GM21717 (cell line): ENCODE results near the gene MON1A.
"Not testable (repeated sequence)": the region's sequence is repeated elsewhere in the genome, so short reads cannot be mapped to it uniquely, and the experiment has no call there.

Experiments
- ATAC-seq: cut with Tn5 transposase; IDR thresholded peaks from one replicate; pipeline ENCODE4 v1.9.1; 2021; ENCODE audit warnings: mild to moderate bottlenecking, moderate library complexity; ENCODE audit not compliant: unreplicated experiment

MON1A gene

DNA sequence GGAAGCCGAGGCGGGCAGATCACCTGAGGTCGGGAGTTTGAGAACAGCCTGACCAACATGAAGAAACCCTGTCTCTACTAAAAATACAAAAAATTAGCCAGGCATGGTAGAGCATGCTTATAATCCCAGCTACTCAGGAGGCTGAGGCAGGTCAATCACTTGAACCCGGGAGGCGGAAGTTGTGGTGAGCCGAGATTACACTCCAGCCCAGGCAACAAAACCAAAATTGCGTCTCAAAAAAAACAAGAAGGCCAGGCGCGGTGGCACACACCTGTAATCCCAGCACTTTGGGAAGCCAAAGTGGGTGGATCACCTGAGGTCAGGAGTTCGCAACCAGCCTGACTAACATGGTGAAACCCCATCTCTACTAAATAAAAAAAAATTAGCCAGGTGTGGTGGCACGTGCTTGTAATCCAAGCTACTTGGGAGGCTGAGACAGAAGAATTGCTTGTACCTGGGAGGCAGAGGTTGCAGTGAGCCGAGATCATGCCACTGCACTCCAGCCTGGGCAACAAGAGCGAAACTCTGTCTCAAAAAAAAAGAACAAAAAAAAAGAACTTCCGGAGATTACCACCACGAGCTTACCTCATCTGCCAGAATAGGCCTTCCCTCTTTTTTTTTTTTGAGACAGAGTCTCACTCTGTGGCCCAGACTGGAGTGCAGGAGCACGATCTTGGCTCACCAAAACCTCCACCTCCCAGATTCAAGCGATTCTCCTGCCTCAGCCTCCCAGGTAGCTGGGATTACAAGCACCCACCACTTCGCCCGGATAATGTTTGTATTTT lies 11.6 kb downstream of the MON1A start:
- ATAC-seq, result not testable (repeated sequence)

DNA sequence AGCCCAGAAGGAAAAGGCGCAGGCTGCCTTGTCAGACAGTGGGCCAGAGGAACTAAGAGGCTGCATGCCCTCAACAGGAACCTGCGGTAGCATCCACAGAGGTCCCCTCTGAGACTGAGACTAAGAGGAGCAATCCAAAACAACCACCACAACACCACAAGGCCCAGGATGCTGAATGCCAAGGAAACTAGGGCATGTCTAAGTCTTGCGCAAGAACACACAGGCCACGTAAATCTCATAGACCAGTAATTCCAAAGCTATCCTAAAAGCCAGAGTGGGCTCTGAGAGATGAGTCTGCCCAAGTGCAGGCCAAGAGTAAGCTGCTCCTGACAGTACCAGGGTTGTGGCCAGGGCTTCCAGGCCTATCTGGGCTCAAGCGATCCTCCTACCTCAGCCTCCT lies 12.9 kb downstream of the MON1A start:
- ATAC-seq, result no peak

DNA sequence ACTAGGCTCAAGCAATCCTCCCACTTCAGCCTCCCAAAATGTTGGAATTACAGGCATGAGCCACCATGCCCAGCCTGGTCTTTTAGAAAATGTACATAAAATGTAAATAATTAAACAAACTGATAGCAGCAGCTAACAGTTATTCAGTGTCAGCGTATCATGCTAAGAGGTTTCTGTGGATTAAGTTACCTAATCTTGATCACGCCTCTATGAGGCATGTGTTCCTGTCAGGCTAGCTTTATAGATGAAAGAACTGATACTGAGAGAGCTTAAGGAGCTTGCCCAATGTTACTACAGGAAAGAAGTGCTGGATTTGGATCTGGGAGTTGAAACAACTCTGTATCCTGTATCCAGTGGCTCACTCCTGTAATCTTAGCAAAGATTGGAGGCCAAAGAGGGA lies 14.7 kb downstream of the MON1A start:
- no peak for ATAC-seq

DNA sequence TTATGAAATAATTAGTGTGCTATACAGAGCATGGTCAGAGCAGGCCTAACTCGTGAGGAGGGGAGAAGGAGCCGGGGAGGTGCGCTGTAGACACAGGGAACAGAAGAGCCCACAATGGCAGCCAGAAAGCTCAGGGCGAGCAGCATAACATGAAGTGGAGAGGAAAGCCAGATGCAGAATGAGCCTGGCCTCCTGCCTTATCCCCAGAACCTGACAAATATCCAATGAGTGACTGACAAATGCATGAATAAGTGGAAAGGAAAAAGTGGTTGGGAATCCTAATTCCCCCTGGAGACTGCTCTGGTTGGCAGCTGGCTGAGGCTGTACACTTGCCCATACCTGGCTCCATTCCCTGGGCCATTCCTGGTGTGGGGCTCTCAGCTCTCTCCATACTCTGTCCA lies 16.7 kb downstream of the MON1A start:
- no peak for ATAC-seq

DNA sequence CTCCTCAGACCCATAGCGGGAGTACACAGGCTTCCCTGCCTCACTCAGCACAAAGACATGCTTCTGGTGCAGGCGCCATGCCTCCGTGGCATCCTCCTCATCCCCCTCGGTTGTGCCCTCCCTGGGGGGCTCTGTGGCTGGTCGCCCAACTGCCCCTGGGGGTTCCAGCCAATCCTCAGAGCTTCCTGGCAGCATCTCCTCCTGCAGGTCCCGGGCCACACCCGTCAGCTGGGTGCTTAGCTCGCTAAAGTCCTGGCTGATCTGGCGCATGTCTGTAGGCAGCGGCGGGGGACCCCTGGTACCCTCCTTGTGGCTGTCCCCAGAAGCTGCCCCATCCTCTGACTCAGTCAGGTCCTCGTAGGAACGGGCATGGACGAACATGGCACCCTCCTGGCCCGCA lies 18.0 kb downstream of the MON1A start:
- no peak for ATAC-seq

DNA sequence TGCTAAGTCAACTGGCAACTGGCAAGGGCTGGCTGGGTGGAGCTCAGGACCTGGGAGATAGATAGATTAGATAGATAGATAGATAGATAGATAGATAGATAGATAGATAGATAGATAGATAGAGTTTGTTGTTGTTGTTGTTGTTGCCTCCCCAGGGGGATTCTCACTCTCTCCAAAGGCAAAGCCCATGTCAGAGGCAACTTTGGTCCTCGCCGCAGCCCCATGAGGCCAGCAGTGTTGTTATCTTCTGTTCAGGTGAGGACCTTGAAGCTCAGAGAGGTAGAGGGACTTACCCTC lies 18.5 kb downstream of the MON1A start:
- no peak for ATAC-seq

DNA sequence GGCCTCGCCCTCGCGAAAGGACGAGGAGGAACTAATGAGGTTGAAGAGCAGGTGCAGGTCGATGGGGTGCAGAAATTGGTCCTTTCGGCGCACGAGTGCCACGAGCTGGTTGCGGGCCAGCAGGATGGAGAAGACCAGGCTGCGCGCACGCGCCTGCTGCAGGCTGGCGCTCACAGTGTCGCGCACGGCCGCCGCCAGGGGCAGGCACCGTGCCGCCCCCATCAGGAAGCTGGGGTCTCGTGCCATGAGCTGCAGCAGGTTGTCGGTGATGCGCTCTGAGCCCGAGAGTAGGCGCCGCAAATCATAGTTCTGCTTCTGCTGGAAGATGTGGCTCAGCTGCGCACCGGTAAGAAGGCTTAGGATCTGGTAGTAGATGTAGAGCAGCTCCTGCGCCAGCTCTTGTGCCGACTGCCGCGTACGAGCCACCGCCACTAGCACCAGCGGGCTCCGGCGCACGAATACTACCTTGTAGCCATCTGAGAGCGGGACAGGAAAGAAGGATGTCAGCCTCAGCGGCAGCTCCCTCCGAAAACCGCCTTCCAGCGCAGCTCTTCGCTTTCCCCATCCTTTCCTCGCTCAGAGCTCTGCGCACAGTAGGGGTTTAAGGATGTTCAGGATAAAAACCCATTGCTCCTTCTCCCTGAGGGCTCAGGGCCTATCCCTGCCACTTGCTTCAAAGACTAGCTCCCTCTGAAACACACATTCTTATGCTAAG lies 19.0 kb downstream of the MON1A start:
- no peak for ATAC-seq

DNA sequence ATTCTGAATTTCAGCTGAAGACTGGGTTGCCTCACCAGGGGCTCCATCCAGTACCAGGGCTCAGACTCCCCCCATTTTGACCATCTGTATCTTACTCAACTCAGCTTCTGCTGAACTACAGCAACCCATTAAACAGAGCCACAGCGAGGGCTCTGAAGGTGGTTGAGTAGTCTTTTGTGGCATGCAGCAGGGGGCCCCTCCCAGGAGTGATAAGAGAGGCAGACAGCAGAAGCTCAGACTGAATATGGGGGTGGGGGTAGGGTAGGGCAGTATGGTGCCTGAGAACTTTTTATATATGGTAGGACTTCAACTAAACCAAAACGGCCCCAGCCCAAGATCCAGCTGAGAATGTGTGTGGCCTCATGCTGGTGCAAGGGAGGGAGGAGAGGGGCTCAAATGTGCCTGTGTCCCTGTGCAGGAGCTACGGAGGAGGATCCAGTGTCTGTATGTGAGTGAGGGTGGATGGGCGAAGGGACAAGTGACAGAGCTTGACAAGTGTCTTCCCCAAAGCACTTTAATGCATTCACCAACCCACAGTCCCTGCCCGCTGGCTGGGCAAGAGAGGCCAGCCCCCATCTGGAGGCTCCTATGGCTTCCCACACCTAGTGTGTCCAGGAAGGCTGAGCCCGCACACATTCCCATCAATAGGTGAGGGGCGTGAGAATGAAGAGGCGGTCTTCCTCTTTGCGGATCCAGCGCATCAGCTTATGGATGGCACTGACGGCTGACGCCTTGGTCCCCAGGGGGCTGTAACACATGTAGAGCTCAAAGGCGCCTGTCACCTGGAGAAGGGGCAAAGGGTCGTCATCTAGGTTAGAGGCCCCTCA lies 21.0 kb downstream of the MON1A start:
- no peak for ATAC-seq

DNA sequence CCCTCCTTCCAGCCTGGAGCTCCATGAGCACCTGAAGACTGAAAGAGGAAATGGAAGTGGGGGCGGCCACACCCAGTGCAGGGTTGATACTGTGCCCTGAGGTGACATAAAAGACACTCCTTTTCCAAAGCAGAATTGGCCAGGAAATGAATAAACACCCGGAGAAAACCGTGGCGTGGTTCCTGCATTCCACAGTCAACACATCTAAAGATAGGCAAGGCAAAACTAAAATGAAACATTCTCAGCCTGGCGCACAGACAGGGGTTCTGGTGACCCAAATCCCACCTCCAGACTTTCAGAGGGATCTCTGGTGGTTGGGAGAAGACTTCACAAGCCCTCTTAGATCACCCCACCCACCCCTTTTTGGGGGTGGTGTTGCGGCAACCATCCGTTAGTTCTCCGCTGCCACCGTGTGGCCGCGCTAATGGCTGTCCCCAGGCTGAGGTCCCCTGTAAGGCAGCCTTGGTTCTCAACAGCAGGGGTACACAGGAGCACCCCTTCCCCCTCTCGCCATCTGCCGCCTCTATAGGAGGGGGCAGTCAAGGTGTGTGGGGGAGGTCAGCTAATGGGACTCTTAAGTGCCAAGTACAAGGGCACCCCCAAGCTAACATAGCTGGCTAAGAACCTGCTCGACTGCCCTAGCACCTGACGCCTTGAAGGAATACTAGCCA lies 23.4 kb downstream of the MON1A start:
- no peak for ATAC-seq

DNA sequence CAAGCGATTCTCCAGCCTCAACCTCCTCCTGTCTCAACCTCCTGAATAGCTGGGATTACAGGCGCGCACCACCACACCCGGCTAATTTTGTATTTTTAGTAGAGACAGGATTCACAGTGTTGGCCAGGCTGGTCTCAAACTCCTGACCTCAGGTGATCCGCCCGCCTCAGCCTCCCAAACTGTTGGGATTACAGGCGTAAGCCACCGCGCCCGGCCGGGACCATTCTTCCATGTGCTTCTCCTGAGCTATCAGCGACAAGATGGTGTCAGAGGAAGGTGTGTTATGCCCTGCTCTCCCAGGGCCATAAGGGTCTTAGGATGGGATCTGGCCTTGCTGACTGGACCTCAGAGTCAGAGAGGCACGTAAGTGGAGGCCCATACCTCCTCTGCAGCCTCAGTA lies 25.2 kb downstream of the MON1A start:
- ATAC-seq, result not testable (repeated sequence)

DNA sequence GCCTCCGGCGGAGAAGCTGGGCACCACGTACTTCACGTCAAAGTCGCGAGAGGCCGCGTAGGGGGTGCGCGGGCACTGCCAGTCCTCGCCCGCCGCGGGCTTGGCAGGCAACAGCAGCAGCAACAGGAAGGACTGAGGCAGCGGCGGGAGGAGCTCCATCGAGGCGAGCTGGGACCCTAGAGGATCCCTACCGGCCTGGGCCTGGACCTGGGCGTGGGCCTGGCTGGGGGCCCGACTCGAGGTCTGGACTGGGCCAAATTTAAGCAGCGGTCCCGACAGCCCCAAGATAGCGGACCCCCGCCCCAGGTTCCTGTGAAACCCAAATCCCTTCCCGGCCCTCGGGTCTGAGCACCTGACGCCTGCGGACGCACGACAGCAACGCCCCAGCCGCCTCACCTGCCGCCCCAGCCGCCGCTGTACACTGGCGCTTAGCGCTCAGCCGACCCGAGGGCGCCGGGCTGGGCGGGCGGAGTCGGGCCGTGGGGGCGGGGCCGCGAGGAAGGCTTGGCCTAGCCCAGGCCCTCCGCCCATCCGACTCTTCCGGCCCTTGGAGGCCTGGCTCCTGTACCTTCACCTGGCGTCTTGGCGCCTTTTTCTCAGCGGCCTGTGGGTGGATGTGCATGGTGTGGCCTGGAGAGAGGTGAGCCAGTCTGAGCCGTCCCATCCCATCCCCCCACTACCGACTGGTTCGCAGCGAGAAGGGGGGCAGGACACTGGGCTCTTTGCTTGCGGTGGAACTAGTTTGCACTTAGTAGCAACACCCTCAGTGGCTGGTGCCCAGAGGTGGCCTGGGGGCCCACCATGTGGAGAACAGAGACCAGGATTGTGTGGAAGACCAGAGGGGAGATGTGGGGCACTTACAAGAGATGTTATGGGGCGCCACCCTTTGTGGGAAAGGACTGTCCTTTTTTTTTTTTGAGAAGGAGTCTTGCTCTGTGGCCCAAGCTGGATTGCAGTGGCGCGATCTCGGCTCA lies 25.9 kb downstream of the MON1A start, which contains the start of gene MST1R:
Gene MST1R (minus strand): TSS at position 423 of the 974 bp plus-strand sequence. CDS start 264 bp downstream, at position 159.
- ATAC-seq, result peak; percentile 58

DNA sequence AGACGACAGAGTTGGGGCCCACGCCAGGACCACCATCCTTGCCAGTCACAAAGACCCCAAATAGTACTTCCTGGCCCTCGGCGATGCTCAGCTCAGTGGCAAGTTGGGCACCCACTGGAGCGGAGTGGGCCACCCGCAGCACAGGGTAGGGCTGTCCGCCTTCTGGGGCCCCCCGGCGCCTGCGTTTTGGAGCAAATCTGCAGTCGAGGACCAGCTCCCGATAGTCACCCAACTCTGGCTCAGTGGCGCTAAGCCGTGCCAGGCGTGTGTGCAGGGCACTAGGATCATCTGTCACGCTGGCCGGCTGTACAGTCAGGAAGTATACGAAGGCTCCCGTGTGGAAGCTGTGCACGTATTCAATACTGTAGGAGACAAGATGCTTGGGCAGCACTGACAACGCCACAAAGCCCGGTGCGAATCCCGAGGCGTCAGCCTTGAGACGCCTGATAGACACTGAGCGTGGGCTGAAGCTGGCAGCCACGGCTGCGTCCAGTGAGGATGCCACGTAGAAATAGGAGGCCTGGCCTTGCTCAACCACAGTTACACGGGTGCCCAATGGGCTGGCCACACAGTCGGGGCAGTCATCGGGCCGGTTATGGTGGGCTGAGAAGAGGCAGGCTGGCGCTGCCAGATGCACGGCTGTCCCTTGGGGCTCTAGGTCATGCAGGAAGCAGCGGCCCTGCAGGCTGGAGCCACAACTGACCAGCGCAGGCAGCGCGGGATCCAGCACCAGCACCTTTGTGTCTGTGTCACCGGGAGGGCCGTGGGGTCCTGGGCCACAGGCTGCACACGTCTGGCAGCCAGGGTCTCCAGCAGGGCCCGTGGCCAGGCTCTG lies 26.9 kb downstream of the MON1A start:
- ATAC-seq, result no peak

DNA sequence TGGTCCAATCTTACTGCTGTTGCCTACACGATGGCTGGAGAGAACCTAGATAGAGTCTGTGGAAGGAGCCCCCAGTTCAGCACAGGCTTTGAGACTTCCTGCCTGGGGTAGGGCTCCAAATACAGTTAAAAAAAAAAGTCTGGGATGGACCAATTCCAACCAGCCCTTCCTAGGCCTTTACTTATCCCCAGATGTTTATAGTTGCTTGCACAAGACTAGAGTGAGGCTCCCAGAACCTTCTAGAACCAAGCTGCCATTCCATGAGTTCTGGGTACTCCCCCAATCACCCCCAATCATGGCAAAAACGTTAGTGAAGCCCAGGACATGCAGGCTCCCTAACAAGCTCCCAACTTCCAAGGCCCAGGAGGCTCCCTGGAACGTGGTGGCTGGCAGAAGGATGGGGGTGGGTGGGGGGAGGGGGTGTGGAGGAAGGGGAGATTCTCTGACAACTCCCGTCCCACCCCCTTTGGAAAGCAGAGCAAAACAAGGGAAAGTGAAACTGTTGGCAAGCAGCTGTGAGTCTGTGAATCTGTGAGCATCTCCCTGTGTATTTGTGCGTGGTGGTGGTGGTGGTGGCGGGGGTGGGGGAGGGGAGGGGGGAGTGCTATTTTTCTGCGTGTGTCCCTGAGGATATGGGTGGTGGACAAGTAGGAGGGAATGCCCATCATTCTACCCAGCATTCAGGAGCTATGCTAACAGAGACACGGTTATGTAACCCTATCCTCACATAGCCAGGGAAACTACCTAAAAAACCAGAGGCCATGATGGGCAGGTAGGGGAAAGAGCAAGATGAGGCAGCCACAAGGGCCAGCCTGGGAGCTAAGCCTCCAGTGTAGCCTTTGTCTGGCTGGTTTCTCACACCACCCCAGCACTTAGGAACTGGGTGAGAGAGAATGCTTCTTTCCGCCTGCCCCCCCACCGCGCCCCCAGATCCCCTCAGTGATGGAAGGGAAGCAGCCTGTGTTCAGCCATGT lies 28.0 kb downstream of the MON1A start:
- ATAC-seq, result no peak

DNA sequence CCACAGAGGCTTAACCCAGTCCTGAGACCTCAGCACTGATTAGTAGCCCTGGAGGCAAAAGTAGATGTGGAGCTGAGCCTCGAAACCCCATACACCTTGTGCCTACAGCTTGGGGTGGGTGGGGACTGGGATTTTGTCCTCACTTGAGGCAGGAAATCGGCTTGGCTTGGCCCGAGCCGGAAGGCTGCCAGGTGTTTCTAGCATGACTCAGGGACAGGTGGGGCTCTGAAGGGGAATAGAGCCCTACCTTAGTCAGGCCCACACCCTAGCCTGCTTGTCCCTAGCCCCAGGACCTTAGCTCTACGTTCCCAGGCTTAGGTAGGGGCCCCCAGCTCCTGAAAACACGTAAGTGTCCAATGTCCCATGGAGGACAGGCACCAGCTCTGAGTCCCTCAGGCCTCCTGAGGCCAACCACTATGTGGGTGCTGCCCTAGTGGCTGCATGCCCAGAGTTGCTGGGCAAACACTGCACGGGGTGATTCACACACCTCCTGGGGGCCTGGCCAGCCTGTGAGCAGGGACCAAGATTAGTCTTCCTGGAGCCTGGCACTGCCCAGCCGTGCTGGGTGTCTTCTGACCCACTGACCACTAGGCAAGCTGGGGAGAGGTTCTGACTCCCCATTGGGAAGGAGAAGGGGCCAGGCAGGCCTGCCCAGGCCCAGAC lies 29.0 kb downstream of the MON1A start:
- no peak for ATAC-seq

DNA sequence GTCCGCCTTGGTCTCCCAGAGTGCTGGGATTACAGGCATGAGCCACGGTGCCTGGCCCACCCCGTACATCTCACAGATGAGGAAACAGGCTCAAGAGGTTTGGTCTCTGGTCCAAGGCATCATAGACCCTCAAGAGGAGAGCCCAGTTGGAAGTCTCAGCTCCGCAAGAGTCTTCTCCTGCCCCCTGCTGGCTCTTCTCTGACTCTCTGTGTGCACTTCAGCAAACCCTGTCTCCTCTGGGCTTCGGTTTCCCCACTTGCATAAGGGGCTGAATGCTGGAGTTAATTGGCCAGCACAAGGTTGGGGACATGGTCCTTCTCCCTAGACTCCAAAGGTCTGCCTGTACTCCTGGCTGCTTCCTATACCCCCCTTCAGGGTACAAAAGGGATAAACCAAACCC lies 29.8 kb downstream of the MON1A start:
- no peak for ATAC-seq

DNA sequence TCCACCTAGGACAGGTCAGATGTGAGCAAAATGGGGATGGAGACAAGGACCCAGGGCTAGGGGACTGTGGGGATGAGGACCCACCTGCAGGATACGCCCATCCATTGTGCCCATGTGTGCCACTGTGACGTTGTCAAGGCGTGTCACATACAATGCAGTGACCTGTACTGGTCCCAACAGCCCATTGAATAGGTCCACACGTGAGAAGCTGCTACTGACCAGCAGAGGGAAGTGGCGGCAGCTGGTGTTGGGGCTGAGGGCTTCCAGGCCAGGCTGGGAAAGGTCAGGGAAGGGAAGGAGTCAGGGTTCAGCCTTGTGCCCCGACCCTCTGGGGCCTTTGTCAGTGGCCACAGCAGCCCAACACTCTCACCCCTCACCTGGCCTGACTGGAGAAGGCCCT lies 30.6 kb downstream of the MON1A start:
- ATAC-seq, result no peak

DNA sequence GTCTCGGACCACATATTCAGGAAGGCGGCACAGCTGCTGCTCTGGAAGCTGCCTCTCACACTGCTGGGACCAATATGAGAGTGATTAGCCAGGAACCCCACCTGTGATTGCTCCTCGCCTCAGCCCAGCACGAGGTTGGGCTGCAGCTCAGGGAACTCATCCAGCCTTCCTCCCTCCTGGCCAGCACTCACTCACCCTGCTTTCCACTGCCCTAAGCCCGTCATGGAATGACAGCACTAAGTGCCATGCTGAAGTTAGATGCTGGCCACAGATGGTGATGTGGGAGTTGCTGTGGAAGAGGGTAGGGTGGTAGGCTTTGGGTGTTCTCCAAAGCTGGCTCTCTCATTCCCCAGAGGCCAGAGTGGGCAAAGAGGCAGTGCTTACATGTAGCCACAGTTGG lies 33.3 kb downstream of the MON1A start:
- no peak for ATAC-seq
